Measurements from ENCODE around the gene KRTAP10-10. TPM values are rescaled to one million over a fixed set of nuclear protein-coding genes. Genes with fewer than 3 reads are reported as not detected.
"Not testable (repeated sequence)": the region's sequence is repeated elsewhere in the genome, so short reads cannot be mapped to it uniquely, and the experiment has no call there.

Gene KRTAP10-10
- total RNA-seq, 2 donors from 2014 or later: not detected

DNA sequence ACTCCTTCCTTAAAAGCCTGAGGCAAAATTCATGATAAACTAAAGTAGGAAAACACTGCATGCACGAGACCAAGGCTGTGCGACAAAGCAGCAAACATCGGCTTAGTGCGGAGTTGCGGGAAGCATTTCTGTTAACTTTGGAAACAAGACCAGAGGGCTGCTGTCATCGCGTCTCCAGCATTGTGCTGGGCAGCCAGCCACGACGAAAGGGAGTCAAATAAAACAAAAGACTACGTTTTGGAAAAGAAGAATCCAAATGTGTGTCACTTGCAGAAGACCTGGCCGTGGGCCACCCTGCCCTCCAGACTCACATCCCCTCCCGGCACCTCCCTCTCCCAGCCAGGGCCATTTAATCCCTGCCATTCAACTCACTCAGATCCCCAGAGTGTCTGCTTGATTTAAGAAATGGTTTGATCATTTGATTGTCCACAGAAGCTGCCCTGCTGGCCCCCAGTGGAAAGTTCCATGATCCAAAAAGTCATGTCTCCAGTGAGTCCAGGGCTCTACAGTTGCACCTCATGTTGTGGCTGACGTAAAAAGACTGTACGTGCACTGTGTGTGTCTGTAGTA lies 6.7 kb downstream of the KRTAP10-10 start:
- H3K4me3 Mint-ChIP-seq: no peak overlapping the region
- no peak for ATAC-seq
- no peaks in the 10 kb centered on the region for H3K27me3 Mint-ChIP-seq
- H3K9me3 ChIP-seq (ENCODE audit: control insufficient read depth, low read length, poor library complexity, severe bottlenecking): peaks cover 10% of the 10 kb centered on the region
- no peaks in the 10 kb centered on the region for H3K4me1 Mint-ChIP-seq
- peaks cover 4% of the 10 kb centered on the region for H3K36me3 Mint-ChIP-seq (ENCODE audit: low read depth)
- H3K27ac Mint-ChIP-seq: no peak overlapping the region
- DNase-seq: no peak

DNA sequence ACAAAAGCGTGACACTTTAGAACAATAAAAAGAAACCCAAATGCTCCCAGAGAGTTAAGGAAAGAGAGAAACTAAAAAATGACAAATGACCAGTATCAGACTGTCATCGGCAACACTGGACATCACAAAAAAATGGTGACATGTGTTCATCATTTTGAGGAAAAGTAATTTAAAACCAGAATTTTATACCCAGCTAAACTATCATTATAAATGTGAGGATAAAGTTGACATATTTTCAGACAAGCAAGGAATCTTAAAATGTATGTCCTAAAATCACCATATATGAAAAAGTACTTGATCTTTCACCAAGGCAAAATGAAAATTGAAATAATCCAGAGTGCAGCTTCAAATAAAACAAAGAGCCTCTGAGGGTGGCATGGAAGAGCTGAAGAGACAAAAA lies 7.7 kb downstream of the KRTAP10-10 start:
- Mint-ChIP-seq H3K36me3 (ENCODE audit: low read depth) (peaks cover 4% of the 10 kb centered on the region), H3K27ac (no peak overlapping the region), H3K4me3 (no peak overlapping the region), H3K4me1 (no peaks in the 10 kb centered on the region), H3K27me3 (no peaks in the 10 kb centered on the region)
- H3K9me3 ChIP-seq (ENCODE audit: control insufficient read depth, low read length, poor library complexity, severe bottlenecking): peaks cover 10% of the 10 kb centered on the region
- no peak for DNase-seq
- no peak for ATAC-seq

DNA sequence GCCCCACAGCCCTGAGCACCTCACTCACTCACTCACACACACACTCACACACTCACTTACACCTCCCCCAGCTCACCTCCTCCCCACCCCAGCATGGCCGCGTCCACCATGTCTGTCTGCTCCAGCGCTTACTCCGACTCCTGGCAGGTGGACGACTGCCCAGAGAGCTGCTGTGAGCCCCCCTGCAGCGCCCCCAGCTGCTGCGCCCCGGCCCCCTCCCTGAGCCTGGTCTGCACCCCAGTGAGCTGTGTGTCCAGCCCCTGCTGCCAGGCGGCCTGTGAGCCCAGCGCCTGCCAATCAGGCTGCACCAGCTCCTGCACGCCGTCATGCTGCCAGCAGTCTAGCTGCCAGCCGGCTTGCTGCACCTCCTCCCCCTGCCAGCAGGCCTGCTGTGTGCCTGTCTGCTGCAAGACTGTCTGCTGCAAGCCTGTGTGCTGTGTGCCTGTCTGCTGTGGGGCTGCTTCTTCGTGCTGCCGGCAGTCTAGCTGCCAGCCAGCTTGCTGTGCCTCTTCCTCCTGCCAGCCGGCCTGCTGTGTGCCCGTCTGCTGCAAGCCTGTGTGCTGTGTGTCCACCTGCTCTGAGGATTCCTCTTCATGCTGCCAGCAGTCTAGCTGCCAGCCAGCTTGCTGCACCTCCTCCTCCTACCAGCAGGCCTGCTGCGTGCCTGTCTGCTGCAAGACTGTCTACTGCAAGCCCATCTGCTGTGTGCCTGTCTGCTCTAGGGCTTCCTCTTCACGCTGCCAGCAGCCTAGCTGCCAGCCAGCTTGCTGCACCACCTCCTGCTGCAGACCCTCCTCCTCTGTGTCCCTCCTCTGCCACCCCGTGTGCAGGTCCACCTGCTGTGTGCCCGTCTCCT lies 9.4 kb downstream of the KRTAP10-10 start, which contains the start of gene KRTAP10-11:
TSS of gene KRTAP10-11 (plus strand) at position 49 of the 856 bp plus-strand sequence. CDS start at position 94, 45 bp downstream.
- not testable (repeated sequence) for ATAC-seq; H3K27ac Mint-ChIP-seq; H3K9me3 ChIP-seq (ENCODE audit: control insufficient read depth, low read length, poor library complexity, severe bottlenecking); H3K4me1 Mint-ChIP-seq; DNase-seq; H3K27me3 Mint-ChIP-seq; H3K4me3 Mint-ChIP-seq; H3K36me3 Mint-ChIP-seq (ENCODE audit: low read depth)

DNA sequence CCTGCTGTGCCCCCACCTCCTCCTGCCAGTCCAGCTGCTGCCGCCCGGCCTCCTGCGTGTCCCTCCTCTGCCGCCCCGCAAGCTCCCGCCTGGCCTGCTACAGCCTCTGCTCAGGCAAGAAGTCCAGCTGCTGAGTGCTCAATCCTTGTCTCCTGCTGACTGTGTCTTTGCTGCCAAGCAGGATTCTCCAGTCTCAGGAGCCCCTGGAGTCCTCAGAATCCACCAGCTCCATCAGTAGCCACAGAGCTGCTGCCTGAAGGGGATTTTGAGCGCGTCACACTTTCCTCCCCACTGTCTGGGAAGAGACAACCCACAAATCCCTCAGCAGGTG lies 10.0 kb downstream of the KRTAP10-10 start:
- ATAC-seq (no peak), DNase-seq (no peak)
- no peaks in the 10 kb centered on the region for H3K4me1 Mint-ChIP-seq

DNA sequence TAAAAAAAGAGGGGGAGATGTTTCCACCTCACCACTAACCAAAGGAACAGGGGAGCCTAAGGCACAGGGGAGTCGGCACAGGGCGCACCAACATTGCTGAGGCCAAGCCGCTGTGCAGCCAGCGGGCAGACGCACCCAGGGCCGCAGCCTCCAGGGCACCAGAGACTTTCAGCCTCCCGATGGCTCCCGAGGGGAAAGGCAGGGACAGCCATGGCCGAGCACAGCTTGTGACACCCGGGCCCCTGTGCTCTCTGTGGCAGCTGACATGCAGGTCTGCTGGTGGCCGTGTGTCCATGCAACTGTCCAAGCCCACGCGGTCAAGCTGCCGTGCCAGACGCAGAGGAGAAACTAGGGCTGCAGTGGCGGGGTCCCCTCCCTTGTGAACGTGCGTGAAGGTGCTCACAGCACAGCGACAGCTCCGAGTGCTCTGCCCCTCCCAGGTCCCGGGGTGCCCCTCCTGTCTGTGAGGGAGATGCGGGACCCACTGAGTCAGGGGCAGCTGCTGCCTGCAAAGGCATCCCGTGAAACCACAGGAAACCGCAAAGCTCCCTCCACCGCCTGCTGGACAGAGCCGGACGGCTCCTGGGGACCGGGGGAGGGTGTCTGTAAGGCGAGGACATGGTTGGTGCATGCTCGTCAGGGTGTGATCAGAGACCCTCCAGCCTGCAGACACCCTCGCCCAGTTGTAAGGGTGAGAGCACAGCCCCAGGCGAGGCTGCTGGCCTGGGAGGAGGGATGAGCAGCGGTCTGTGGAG lies 11.6 kb downstream of the KRTAP10-10 start:
- ATAC-seq (no peak), DNase-seq (no peak)
- H3K4me1 Mint-ChIP-seq: peaks cover 4% of the 10 kb centered on the region
- no peaks in the 10 kb centered on the region for H3K36me3 Mint-ChIP-seq (ENCODE audit: low read depth)
- peaks cover 10% of the 10 kb centered on the region for H3K9me3 ChIP-seq (ENCODE audit: control insufficient read depth, low read length, poor library complexity, severe bottlenecking)
- no peak overlapping the region for H3K27ac Mint-ChIP-seq
- H3K27me3 Mint-ChIP-seq: no peaks in the 10 kb centered on the region
- no peak overlapping the region for H3K4me3 Mint-ChIP-seq

More for the DNA sequence above, 10.0 kb downstream of the KRTAP10-10 start:
- Mint-ChIP-seq H3K4me3 (no peak overlapping the region), H3K27me3 (no peaks in the 10 kb centered on the region), H3K36me3 (ENCODE audit: low read depth) (no peaks in the 10 kb centered on the region), H3K27ac (no peak overlapping the region)
- H3K9me3 ChIP-seq (ENCODE audit: control insufficient read depth, low read length, poor library complexity, severe bottlenecking): peaks cover 10% of the 10 kb centered on the region

DNA sequence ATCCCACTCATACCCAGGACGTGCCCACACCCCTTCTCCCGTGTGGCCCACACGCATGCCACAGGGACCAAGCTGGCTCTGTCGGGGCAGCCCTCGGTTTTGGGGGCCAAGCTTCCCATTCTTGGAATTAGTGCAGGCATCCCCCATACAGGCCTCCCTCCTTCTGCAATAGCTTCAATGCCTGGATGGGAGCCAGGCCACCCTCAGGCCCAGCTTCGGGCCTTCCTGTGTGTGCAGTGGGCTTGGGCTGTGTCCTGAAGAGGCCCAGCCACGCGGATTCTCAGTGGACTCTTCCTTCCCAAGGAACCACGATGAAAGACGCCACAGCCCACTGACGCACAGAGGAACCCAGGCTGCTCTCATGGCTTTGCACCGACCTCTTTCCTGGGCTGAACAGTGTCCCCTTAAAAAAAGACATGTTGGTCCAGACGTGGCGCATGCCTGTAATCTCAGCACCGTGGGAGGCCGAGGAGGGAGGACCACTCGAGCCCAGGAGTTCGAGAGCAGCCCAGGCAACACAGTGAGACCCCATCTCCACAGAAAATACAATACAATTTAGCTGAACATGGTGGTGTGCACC lies 12.5 kb downstream of the KRTAP10-10 start:
- H3K4me3 Mint-ChIP-seq: no peak overlapping the region
- DNase-seq (no peak), ATAC-seq (no peak)
- H3K27me3 Mint-ChIP-seq: no peaks in the 10 kb centered on the region
- peaks cover 6% of the 10 kb centered on the region for H3K9me3 ChIP-seq (ENCODE audit: control insufficient read depth, low read length, poor library complexity, severe bottlenecking)
- H3K27ac Mint-ChIP-seq: no peak overlapping the region
- H3K4me1 Mint-ChIP-seq: peaks cover 13% of the 10 kb centered on the region
- H3K36me3 Mint-ChIP-seq (ENCODE audit: low read depth): no peaks in the 10 kb centered on the region

DNA sequence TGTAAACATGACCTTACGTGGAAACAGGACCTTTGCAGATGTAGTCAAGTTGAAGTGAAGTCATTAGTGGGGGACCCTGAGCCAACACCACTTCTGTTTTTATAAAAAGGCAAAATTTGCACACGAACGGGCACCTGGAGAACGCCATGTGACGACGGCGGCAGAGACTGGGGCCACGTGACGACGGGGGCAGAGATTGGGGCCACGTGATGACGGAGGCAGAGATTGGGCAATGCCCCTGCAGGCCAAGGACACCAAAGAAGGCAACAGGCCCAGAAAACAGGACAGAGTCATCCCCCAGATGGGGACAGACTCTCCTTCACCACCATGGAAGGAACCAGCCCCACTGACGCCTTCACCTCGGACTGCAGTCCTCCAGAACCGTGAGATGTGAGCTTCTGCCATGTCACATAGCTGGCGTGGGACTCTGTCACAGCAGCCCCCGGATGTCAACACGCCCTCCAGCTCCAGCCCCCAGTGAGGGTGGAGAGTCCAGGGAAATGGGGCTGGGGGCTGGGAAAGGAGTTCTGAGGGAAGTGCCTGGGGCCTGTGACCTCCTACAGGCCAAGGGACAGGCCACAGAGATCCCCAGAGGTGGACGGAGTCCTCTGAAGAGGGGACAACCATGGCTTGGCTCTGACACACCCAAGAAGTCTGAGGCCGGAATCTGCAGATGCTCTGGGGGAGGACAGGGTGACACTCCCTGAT lies 13.3 kb downstream of the KRTAP10-10 start:
- no peaks in the 10 kb centered on the region for H3K9me3 ChIP-seq (ENCODE audit: control insufficient read depth, low read length, poor library complexity, severe bottlenecking)
- no peaks in the 10 kb centered on the region for H3K27me3 Mint-ChIP-seq
- DNase-seq (no peak), ATAC-seq (no peak)
- H3K4me1 Mint-ChIP-seq: peaks cover 14% of the 10 kb centered on the region
- no peaks in the 10 kb centered on the region for H3K36me3 Mint-ChIP-seq (ENCODE audit: low read depth)
- no peak overlapping the region for H3K27ac Mint-ChIP-seq
- no peak overlapping the region for H3K4me3 Mint-ChIP-seq

DNA sequence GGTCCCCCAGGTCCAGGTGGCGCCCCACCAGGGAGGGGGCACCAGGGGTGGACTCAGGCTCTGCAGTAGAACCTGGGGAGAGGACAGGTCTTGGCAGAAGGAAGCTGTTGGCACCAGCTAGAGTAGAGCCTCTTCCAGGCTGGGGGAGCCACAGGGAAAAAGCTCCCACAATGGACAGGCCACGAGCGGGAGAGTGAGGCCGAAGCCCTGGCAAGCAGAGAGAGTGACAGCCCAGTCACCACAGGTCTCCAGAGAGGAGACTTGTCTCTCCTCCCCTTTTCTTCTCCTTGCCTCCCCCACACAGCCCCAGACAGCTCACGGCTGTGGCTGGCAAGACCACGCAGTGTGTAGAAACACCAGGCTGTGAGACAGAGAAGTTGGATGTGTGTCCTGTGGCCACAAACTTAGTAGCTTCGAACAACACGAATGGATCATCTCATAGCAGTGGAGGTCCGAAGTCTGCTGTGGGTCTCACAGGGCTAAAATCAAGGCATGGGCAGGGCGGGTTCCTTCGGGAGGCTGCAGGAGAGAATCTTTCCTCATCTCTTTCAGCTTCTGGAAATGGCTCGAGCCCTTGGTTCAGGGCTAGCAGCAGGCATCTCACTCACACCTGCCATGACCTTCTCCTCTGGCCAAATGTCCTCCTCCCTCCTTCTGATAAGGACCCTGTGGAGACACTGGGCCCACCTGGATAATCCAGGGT lies 14.0 kb downstream of the KRTAP10-10 start:
- Mint-ChIP-seq H3K4me3 (no peak overlapping the region), H3K36me3 (ENCODE audit: low read depth) (no peaks in the 10 kb centered on the region), H3K27me3 (no peaks in the 10 kb centered on the region), H3K27ac (no peak overlapping the region), H3K4me1 (peaks cover 14% of the 10 kb centered on the region)
- no peak for ATAC-seq
- DNase-seq: no peak
- H3K9me3 ChIP-seq (ENCODE audit: control insufficient read depth, low read length, poor library complexity, severe bottlenecking): no peaks in the 10 kb centered on the region

DNA sequence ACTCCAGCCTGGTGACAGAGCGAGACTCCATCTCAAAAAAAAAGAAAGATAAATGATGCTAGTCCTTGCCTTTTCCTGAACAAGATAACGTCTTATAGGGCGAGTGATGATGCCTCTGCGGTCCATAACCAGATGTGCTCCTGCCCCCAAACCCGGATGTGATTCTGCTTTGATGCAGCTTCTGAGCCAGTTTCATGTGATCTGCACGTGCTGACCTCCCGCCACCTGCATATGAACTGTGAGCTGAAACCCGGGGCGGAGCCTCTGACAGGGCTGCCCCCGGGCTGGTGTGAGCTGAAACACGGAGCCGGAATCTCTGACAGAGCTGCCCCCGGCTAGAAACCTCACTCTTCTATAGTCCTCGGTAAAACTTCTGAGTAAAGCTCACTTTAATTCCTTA lies 16.0 kb downstream of the KRTAP10-10 start:
- peak overlapping the region; percentile 83 for H3K27ac Mint-ChIP-seq
- H3K27me3 Mint-ChIP-seq: no peaks in the 10 kb centered on the region
- no peaks in the 10 kb centered on the region for H3K36me3 Mint-ChIP-seq (ENCODE audit: low read depth)
- H3K9me3 ChIP-seq (ENCODE audit: control insufficient read depth, low read length, poor library complexity, severe bottlenecking): peaks cover 4% of the 10 kb centered on the region
- DNase-seq: no peak
- ATAC-seq: no peak
- H3K4me1 Mint-ChIP-seq: peaks cover 28% of the 10 kb centered on the region
- H3K4me3 Mint-ChIP-seq: no peak overlapping the region

DNA sequence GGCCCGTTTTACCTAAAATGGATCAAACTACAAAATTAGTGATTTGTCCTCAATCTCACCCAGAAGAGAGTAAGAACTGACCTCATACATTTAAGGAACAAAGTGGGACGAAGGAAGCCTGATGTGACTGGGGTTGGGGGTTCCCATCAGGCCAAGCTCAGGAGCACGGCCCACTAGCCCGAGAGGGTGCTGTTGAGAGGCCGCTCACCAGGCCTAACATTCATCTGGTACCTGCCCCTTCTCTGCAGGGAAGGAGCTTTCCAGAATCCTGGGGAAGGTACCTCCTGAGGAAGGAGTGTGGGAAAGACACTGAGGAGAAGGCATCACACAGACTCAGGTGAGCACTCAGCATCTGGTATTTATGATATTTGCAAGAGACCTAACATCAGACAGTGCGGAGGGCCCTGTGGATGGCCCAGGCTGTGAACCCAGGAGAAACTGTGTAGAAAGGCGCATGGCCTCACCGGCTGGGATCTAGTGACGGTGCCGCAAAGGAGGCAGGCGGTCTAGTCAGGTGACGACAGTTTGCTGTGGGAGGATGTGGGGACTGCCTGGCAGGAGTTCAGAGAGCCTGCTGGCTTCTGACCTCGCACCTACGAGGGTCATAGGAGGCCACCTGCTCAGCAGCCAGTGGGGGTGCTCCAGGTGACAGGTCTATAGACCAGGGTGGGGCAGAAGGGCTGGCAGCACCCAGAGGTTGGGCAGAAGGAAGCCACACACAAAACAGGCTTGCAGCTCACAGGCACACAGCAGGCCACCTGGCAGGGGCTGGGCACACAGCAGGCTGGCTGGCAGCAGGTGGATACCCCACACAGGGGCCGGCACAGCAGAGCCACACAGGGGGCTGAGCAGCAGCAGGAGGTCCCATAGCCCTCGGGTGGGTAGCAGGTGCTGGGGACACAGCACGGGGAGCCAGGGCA lies 16.8 kb downstream of the KRTAP10-10 start:
- ATAC-seq (peak; percentile 70), DNase-seq (peak in 2 of 3 donors; percentile 49 to 55)
- H3K4me3 Mint-ChIP-seq: peak overlapping the region; percentile 63
- H3K9me3 ChIP-seq (ENCODE audit: control insufficient read depth, low read length, poor library complexity, severe bottlenecking): peaks cover 4% of the 10 kb centered on the region
- H3K36me3 Mint-ChIP-seq (ENCODE audit: low read depth): no peaks in the 10 kb centered on the region
- H3K27me3 Mint-ChIP-seq: no peaks in the 10 kb centered on the region
- H3K4me1 Mint-ChIP-seq: peaks cover 36% of the 10 kb centered on the region
- peak overlapping the region; percentile 83 for H3K27ac Mint-ChIP-seq

DNA sequence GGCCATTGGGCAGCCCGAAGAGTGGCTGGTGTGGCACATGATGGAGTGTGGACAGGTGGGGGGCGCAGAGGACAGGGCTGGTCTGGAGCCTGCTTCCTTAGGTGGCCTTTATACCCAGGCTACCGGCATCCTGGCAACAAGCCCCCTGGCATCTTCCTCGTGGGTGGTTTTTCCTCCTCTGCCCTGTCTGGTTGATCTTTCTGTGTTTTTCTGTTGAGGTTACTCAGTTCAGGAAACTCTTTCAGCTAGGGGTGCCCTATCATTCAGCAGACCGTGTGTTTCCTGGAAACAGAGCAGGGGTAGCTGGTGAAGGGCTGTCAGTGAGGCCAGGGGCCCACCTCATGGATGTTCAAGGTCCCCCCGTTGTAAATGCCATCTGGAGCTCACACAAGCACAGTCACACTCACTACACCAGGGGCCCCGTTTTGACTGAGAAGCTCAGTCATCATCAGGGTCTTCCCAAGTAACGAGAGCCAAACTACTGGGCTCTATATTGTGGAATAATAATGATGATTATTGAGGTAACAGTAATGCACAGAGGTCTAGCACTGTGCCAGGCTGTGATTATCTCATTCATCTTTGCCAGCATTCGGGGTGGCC lies 17.5 kb downstream of the KRTAP10-10 start, which contains the start of gene KRTAP12-4:
TSS of gene KRTAP12-4 (minus strand) at position 84 of the 600 bp plus-strand sequence. CDS start at position 39, 45 bp downstream.
- no peaks in the 10 kb centered on the region for H3K27me3 Mint-ChIP-seq
- H3K27ac Mint-ChIP-seq: peak within 1 kb of the TSS; percentile 96
- H3K36me3 Mint-ChIP-seq (ENCODE audit: low read depth): no peaks in the 10 kb centered on the region
- DNase-seq (no peak), ATAC-seq (no peak)
- H3K9me3 ChIP-seq (ENCODE audit: control insufficient read depth, low read length, poor library complexity, severe bottlenecking): peaks cover 4% of the 10 kb centered on the region
- H3K4me3 Mint-ChIP-seq: peak within 1 kb of the TSS; percentile 63
- H3K4me1 Mint-ChIP-seq: peaks cover 44% of the 10 kb centered on the region

Measured in T-helper 17 cell (primary cell).